Keratinocyte (primary cell): ENCODE results near the gene AGER.

Source experiments
- CTCF ChIP-seq, 3 experiments: IDR thresholded peaks in 1 of 3; conservative IDR thresholded peaks in 1 of 3; optimal IDR thresholded peaks in 1 of 3; 2 replicates in 2 of 3; 3 replicates in 1 of 3; pipeline versions ENCODE3 to v1.5.1; 2011; ENCODE audit warnings: low read length in 3 of 3, mild to moderate bottlenecking in 3 of 3, moderate library complexity in 2 of 3, control low read depth in 1 of 3, inconsistent platforms in 1 of 3; ENCODE audit not compliant: insufficient read depth in 2 of 3; ENCODE audit errors: extremely low read depth in 1 of 3
- EZH2 ChIP-seq: IDR thresholded peaks from one replicate; pipeline ENCODE4 v1.6.1; 2012; ENCODE audit warnings: inconsistent platforms, mild to moderate bottlenecking, low read length, moderate library complexity

DNA sequence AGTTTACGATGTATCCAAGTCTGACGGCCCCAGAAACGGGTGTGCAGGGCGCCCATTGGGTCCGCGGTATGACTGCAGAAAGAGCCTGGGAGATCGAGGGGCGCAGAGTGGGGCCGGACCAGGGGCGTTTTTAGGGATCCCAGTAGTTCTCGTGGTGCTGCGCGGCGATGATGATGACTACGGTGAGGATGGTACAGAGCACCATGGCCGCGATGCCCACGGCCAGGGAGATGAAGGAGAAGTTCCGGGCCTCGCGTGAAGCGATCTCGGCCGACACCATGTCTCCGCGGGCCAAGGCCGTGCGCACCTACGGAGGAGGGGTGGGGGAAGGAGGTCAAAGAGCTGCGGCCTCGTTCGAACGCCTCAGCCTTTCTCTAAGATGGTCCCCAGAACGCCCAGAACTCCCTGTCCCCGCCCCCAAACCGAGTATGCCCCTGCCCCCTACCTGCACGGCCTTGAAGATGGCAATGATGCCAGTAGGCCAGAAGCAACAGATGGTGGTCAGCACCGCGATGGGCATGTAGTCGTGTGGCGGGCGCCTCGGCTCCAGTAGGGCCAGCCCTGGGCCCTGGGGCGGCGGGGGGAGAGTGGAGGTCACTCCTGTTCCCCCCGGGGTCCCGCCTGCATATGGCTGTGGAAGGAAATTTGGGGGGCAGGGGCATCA, 34.8 kb downstream of the AGER start:
- no peak for TF ChIP-seq CTCF (optimal IDR thresholded peaks at IDR 0.05 in 1 of 3, IDR thresholded peaks at IDR 0.05 in 1 of 3, conservative IDR thresholded peaks at IDR 0.05 in 1 of 3; ENCODE audit: extremely low read depth in 1 of 3, insufficient read depth in 2 of 3, low read length in 3 of 3)
- TF ChIP-seq EZH2: no peak
